ENCODE results near the gene FBXL13.
A peak's percentile ranks its signal among the peaks of the same experiment; 100 is the strongest.

FBXL13 gene

GRCh38 chr7:102897856-102898531 lies 176.6 kb downstream of the FBXL13 start:
- H3K27ac ChIP-seq: peak overlapping the region; percentile 58
- TF ChIP-seq CTCF (conservative IDR thresholded peaks at IDR 0.05): no peak

GRCh38 chr7:102897211-102897631 lies 177.4 kb downstream of the FBXL13 start:
- no peak for TF ChIP-seq CTCF (conservative IDR thresholded peaks at IDR 0.05)
- peak overlapping the region; percentile 58 for H3K27ac ChIP-seq

GRCh38 chr7:102896585-102896984 lies 178.0 kb downstream of the FBXL13 start:
- H3K27ac ChIP-seq: peak overlapping the region; percentile 58
- TF ChIP-seq CTCF (conservative IDR thresholded peaks at IDR 0.05): no peak

- TF ChIP-seq CTCF (conservative IDR thresholded peaks at IDR 0.05): no peak
- no peak overlapping the region for H3K27ac ChIP-seq
Observed at GRCh38 chr7:102895602-102896001, 179.0 kb downstream of the FBXL13 start.

- TF ChIP-seq CTCF (conservative IDR thresholded peaks at IDR 0.05): no peak
- no peak overlapping the region for H3K27ac ChIP-seq
Observed at GRCh38 chr7:102892631-102893278, 181.8 kb downstream of the FBXL13 start.

- no peak overlapping the region for H3K27ac ChIP-seq
Observed at GRCh38 chr7:102891693-102892261, 182.8 kb downstream of the FBXL13 start.

More at GRCh38 chr7:102891693-102892261, 182.8 kb downstream of the FBXL13 start:
- no peak for TF ChIP-seq CTCF (conservative IDR thresholded peaks at IDR 0.05)
